Calu3 (cell line): ENCODE data around the gene TNFRSF19. TPM values are rescaled to one million over a fixed set of nuclear protein-coding genes. Genes with fewer than 3 reads are reported as not detected.
"Not testable (repeated sequence)": the region's sequence is repeated elsewhere in the genome, so short reads cannot be mapped to it uniquely, and the experiment has no call there.

Experiments used
- BruUV-seq: library from RNA; stranded (reverse); fragments of 400-500 nt; replicated peaks from 2 replicates; lab custom pipeline; 2021; lab: Mats Ljungman, UMichigan
- CTCF ChIA-PET: fragments of 300-600 bp; sonication (Branson Sonifier 250); formaldehyde crosslinking; loops from one replicate; lab custom pipeline; 2022; ENCODE audit warnings: antibody characterized with exemption; lab: Charles Lee
- DNase-seq: peaks from one replicate; pipeline ENCODE4 v3.0.0; 2022
- H3K27ac Mint-ChIP-seq: one replicate; pipeline ENCODE4 v1.8.0; 2022; ENCODE audit warnings: mixed read lengths; ENCODE audit not compliant: unreplicated experiment
- H3K27me3 Mint-ChIP-seq: one replicate; pipeline ENCODE4 v1.8.0; 2022; ENCODE audit warnings: mixed read lengths; ENCODE audit not compliant: unreplicated experiment
- H3K36me3 Mint-ChIP-seq: one replicate; pipeline ENCODE4 v1.8.0; 2022; ENCODE audit warnings: mild to moderate bottlenecking, moderate library complexity, mixed read lengths; ENCODE audit not compliant: insufficient read depth, unreplicated experiment
- H3K4me1 Mint-ChIP-seq: one replicate; pipeline ENCODE4 v1.8.0; 2022; ENCODE audit warnings: mild to moderate bottlenecking, low read depth, mixed read lengths; ENCODE audit not compliant: unreplicated experiment
- H3K4me3 Mint-ChIP-seq: one replicate; pipeline ENCODE4 v1.8.0; 2022; ENCODE audit warnings: mild to moderate bottlenecking, low read depth, moderate library complexity, mixed read lengths; ENCODE audit not compliant: unreplicated experiment
- H3K9me3 Mint-ChIP-seq: one replicate; pipeline ENCODE4 v1.8.0; 2022; ENCODE audit warnings: low read depth, mixed read lengths; ENCODE audit not compliant: unreplicated experiment
- intact Hi-C: fragments of 100-400 bp; cut with micrococcal nuclease; formaldehyde crosslinking; loops from one replicate; pipeline ENCODE4 v1.10.0; 2022; ENCODE audit not compliant: unreplicated experiment
- total RNA-seq: library from RNA; stranded (reverse); gene quantifications from 2 replicates; pipeline ENCODE4 v1.2.3, GENCODE V29; 2022
- TF ChIP-seq, protein P1 (sequence below): fragments of 200-600 bp; IDR thresholded peaks from one replicate; pipeline ENCODE4 v1.8.0; 2022; ENCODE audit warnings: antibody characterized with exemption; ENCODE audit not compliant: unreplicated experiment

Gene TNFRSF19
- total RNA-seq, 1 experiment from 2014 or later: 38.3 TPM

DNA sequence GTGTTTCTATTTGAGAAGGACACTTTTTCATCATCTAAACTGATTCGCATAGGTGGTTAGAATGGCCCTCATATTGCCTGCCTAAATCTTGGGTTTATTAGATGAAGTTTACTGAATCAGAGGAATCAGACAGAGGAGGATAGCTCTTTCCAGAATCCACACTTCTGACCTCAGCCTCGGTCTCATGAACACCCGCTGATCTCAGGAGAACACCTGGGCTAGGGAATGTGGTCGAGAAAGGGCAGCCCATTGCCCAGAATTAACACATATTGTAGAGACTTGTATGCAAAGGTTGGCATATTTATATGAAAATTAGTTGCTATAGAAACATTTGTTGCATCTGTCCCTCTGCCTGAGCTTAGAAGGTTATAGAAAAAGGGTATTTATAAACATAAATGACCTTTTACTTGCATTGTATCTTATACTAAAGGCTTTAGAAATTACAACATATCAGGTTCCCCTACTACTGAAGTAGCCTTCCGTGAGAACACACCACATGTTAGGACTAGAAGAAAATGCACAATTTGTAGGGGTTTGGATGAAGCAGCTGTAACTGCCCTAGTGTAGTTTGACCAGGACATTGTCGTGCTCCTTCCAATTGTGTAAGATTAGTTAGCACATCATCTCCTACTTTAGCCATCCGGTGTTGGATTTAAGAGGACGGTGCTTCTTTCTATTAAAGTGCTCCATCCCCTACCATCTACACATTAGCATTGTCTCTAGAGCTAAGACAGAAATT is 103.8 kb downstream of the TNFRSF19 start:
- CTCF ChIA-PET: no interaction called here
- Mint-ChIP-seq H3K36me3 (no peaks in the 10 kb centered on the region), H3K9me3 (no peaks in the 10 kb centered on the region), H3K4me3 (no peak overlapping the region), H3K27me3 (no peaks in the 10 kb centered on the region), H3K27ac (no peak overlapping the region), H3K4me1 (peaks cover 4% of the 10 kb centered on the region)
- intact Hi-C loops: no loop called here
- TF ChIP-seq, protein P1, sequence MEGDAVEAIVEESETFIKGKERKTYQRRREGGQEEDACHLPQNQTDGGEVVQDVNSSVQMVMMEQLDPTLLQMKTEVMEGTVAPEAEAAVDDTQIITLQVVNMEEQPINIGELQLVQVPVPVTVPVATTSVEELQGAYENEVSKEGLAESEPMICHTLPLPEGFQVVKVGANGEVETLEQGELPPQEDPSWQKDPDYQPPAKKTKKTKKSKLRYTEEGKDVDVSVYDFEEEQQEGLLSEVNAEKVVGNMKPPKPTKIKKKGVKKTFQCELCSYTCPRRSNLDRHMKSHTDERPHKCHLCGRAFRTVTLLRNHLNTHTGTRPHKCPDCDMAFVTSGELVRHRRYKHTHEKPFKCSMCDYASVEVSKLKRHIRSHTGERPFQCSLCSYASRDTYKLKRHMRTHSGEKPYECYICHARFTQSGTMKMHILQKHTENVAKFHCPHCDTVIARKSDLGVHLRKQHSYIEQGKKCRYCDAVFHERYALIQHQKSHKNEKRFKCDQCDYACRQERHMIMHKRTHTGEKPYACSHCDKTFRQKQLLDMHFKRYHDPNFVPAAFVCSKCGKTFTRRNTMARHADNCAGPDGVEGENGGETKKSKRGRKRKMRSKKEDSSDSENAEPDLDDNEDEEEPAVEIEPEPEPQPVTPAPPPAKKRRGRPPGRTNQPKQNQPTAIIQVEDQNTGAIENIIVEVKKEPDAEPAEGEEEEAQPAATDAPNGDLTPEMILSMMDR: no peak
- no TSS peak for BruUV-seq
- DNase-seq: no peak

DNA sequence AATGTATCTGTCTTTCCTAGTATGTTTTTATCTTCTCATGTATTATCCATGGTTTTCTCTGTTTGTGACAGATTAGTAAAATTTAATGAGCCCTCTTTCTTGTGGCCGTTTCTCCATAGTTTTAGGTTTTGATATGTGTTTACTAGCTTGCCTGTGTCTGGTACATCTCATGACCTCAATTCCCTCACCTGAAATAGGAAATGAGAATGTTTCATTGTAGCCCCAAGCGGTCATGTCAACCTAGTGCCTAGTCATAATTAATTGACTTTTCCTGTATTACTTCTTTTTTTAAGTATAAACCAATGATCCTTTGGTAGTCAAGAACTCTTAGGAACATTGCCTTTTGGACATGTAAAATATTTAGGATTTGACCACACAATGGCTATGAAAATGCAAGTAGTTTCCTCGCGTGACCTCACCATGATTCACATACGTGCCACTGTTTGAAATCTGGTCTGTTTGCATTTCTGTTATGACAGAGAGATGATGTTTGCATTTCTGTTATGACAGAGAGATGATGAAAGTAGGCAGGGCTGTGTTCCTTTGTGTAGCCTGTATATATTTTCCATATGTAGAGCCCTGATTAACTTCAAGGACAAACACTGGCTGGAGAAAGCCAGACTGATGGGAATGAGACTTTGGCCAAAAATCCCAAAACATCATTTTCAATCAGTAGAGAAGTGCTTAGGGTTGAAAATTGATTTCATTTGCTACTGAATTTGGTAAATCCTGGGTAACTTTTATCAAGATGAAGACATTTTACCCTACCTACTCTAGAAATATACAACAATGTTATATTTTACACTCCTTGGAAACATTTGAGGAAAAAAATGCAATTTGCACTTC is 104.8 kb downstream of the TNFRSF19 start:
- H3K27me3 Mint-ChIP-seq: no peaks in the 10 kb centered on the region
- TF ChIP-seq, protein P1: no peak
- no peak for DNase-seq
- intact Hi-C loops: no loop called here
- no peaks in the 10 kb centered on the region for H3K9me3 Mint-ChIP-seq
- H3K27ac Mint-ChIP-seq: no peak overlapping the region
- H3K4me3 Mint-ChIP-seq: no peak overlapping the region
- peaks cover 11% of the 10 kb centered on the region for H3K4me1 Mint-ChIP-seq
- no peaks in the 10 kb centered on the region for H3K36me3 Mint-ChIP-seq
- BruUV-seq: no TSS peak
- CTCF ChIA-PET: no interaction called here

DNA sequence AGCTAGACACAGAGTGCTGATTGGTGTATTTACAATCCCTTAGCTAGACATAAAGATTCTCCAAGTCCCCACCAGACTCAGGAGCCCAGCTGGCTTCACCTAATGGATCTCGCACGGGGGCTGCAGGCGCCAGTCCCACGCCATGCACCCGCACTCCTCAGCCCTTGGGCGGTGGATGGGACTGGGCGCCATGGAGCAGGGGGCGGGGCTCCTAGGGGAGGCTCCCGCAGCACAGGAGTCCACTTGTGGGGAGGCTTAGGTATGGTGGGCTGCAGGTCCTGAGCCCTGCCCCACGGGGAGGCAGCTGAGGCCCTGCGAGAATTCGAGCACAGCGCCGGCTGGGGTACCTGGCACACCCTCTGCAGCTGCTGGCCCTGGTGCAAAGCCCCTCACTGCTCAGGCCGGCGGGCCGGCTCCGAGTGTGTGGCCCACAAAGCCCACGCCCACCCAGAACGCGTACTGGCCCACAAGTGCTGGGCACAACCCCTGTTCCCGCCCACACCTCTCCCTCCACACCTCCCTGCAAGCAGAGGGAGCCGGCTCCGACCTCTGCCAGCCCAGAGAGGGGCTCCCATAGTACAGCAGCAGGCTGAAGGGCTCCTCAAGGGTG is 107.6 kb downstream of the TNFRSF19 start:
- peaks cover 19% of the 10 kb centered on the region for H3K4me1 Mint-ChIP-seq
- H3K36me3 Mint-ChIP-seq, intact Hi-C loops, H3K27me3 Mint-ChIP-seq, H3K27ac Mint-ChIP-seq, BruUV-seq, DNase-seq, H3K9me3 Mint-ChIP-seq, CTCF ChIA-PET, H3K4me3 Mint-ChIP-seq: not testable (repeated sequence)

DNA sequence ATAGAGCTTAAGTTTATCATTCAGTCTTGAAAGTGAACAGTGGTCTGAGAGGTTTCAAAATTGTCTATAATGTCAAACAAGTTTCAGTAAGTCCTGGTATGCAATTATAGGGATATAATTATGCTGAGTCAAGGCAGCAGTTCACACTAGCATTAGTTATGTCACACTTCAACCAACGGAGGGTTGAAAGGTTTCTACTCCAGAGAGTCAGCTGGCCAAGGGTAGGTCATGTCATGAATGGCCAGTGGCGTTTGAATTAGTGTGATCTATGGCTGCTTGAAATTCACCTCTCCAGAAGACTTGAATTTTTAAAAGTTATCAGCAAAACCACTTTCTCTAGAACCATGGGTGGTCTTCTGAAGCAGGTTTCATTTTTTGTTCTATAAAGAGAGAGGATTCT is 108.6 kb downstream of the TNFRSF19 start:
- TF ChIP-seq, protein P1: no peak
- CTCF ChIA-PET: no interaction called here
- no peak for DNase-seq
- Mint-ChIP-seq H3K27ac (peak overlapping the region; percentile 33), H3K9me3 (no peaks in the 10 kb centered on the region), H3K4me3 (no peak overlapping the region), H3K36me3 (no peaks in the 10 kb centered on the region), H3K4me1 (peaks cover 19% of the 10 kb centered on the region), H3K27me3 (no peaks in the 10 kb centered on the region)
- intact Hi-C loops: no loop called here
- BruUV-seq: TSS peak; percentile 17
